H1 (cell line): ENCODE results near the gene OR52W1. TPM values are rescaled to one million over a fixed set of nuclear protein-coding genes. Genes with fewer than 3 reads are reported as not detected.

Source experiments
- ASH2L ChIP-seq: fragments of 200-600, 300-600 bp; sonication (generic); IDR thresholded peaks from one replicate; pipeline ENCODE4 v1.7.1; 2017; ENCODE audit warnings: low read length
- HDAC2 ChIP-seq, 2 experiments: fragments of 300-600 bp in 1 of 2; sonication (generic) in 1 of 2; IDR thresholded peaks; 2 replicates each; pipeline ENCODE4 v1.6.1; 2011 to 2012; ENCODE audit warnings: low read depth in 2 of 2, low read length in 2 of 2, mild to moderate bottlenecking in 2 of 2, moderate library complexity in 2 of 2, borderline replicate concordance in 1 of 2, inconsistent platforms in 1 of 2
- KDM4A ChIP-seq: IDR thresholded peaks from one replicate; pipeline ENCODE4 v1.7.1; 2012; ENCODE audit warnings: low read depth, mild to moderate bottlenecking, moderate library complexity, low read length, inconsistent platforms; ENCODE audit not compliant: severe bottlenecking
- NANOG ChIP-seq: IDR thresholded peaks from 2 replicates; pipeline ENCODE4 v1.6.1; 2011; ENCODE audit warnings: low read length, low read depth, mild to moderate bottlenecking, inconsistent platforms; ENCODE audit not compliant: insufficient read depth, poor library complexity, severe bottlenecking
- polyA plus RNA-seq, 7 experiments: library from polyadenylated mRNA; depleted of rRNA in 3 of 7; stranded (reverse) in 5 of 7; unstranded in 2 of 7; fragments of >200 nt in 5 of 7; fragments of 200-250 nt in 2 of 7; gene quantifications; 1 replicate in 5 of 7; 2 replicates in 1 of 7; 4 replicates in 1 of 7; pipeline versions ENCODE4 v1.2.1 to v1.2.3, GENCODE V29; 2011 to 2013; ENCODE audit warnings: missing spikeins in 2 of 7, mixed read lengths in 2 of 7
- total RNA-seq: library from RNA; stranded (reverse); fragmentation: NEBNext Ultra II Directional; extraction: Animal tissue kit (Norgen Biotek cat#: 25700); gene quantifications from 2 replicates; pipeline ENCODE4 v1.2.1, GENCODE V29; 2021

OR52W1 gene
- total and polyA plus RNA-seq, 2 of the 8 experiments (the other 6 are each of a cell fraction or from before 2014, with no cell fraction given) = not detected

- TF ChIP-seq HDAC2 (IDR thresholded peaks at IDR 0.05; ENCODE audit: borderline replicate concordance in 1 of 2, low read depth in 2 of 2, low read length in 2 of 2) (no peak), KDM4A (no peak), ASH2L (no peak), NANOG (no peak)
- TF ChIP-seq, all 59 proteins: peak for 0
Observed at GRCh38 chr11:6223854-6224253, 24.8 kb downstream of the OR52W1 start (continued).
